G401 (cell line): ENCODE data around the gene ARMH3. TPM values are rescaled to one million over a fixed set of nuclear protein-coding genes. Genes with fewer than 3 reads are reported as not detected.

Experiments
- DNase-seq: peaks from one replicate; pipeline ENCODE4 v3.0.0-alpha.2; 2015; ENCODE audit warnings: low spot score
- in situ Hi-C: cut with HindIII; loops from 2 replicates; pipeline ENCODE4 v1.10.0; 2016; ENCODE audit warnings: low sequenced_read_pairs, mixed read lengths
- total RNA-seq: library from RNA; depleted of rRNA; stranded (reverse); fragments of >200 nt; shearing (Covaris generic); gene quantifications from 2 replicates; pipeline ENCODE4 v1.2.3, GENCODE V29; 2014

Gene ARMH3
- total RNA-seq, 1 experiment from 2014 or later: 15.3 TPM

GRCh38 chr10:101887775-101888174, 168.2 kb downstream of the ARMH3 start:
- no peak for DNase-seq
- in situ Hi-C loops: loop anchor here (25.0 kb wide), 1 partner anchor 125 kb away; no protein-coding TSS in a partner anchor

- no peak for DNase-seq
- in situ Hi-C loops: loop anchor here (25.0 kb wide), 1 partner anchor 126 kb away; no protein-coding TSS in a partner anchor
Observed at GRCh38 chr10:101886521-101887312, 169.3 kb downstream of the ARMH3 start.

GRCh38 chr10:101881036-101881774, 174.8 kb downstream of the ARMH3 start:
- in situ Hi-C loops: loop anchor here (25.0 kb wide), 1 partner anchor 131 kb away; no protein-coding TSS in a partner anchor
- no peak for DNase-seq

- no peak for DNase-seq
- in situ Hi-C loops: loop anchor here (25.0 kb wide), 1 partner anchor 132 kb away; no protein-coding TSS in a partner anchor
Observed at GRCh38 chr10:101880232-101880573, 175.8 kb downstream of the ARMH3 start.

- DNase-seq: no peak
- in situ Hi-C loops: loop anchor here (25.0 kb wide), 1 partner anchor 133 kb away; no protein-coding TSS in a partner anchor
Observed at GRCh38 chr10:101879456-101880231, 176.3 kb downstream of the ARMH3 start.

GRCh38 chr10:101878869-101879268, 177.1 kb downstream of the ARMH3 start:
- in situ Hi-C loops: loop anchor here (25.0 kb wide), 1 partner anchor 133 kb away; no protein-coding TSS in a partner anchor
- no peak for DNase-seq

- in situ Hi-C loops: loop anchor here (25.0 kb wide), 1 partner anchor 137 kb away; no protein-coding TSS in a partner anchor
- no peak for DNase-seq
Observed at GRCh38 chr10:101875068-101875688, 180.8 kb downstream of the ARMH3 start.

GRCh38 chr10:101874252-101874651, 181.7 kb downstream of the ARMH3 start:
- in situ Hi-C loops: no loop called here
- DNase-seq: no peak

GRCh38 chr10:101867931-101868330, 188.0 kb downstream of the ARMH3 start:
- no peak for DNase-seq
- in situ Hi-C loops: no loop called here

GRCh38 chr10:101859530-101859929, 196.4 kb downstream of the ARMH3 start:
- in situ Hi-C loops: no loop called here
- DNase-seq: no peak

GRCh38 chr10:101858723-101859500, 197.1 kb downstream of the ARMH3 start:
- in situ Hi-C loops: no loop called here
- no peak for DNase-seq

GRCh38 chr10:101857802-101858476, 198.0 kb downstream of the ARMH3 start:
- in situ Hi-C loops: no loop called here
- no peak for DNase-seq

- DNase-seq: no peak
- in situ Hi-C loops: no loop called here
Observed at GRCh38 chr10:101856626-101857025, 199.3 kb downstream of the ARMH3 start.

- in situ Hi-C loops: no loop called here
- peak; percentile 42 for DNase-seq
Observed at GRCh38 chr10:101851411-101852116, 204.4 kb downstream of the ARMH3 start.

- DNase-seq: no peak
- in situ Hi-C loops: no loop called here
Observed at GRCh38 chr10:101850749-101851148, 205.2 kb downstream of the ARMH3 start.

- in situ Hi-C loops: no loop called here
- DNase-seq: no peak
Observed at GRCh38 chr10:101848894-101849351, 207.1 kb downstream of the ARMH3 start.

GRCh38 chr10:101848408-101848807, 207.6 kb downstream of the ARMH3 start:
- DNase-seq: no peak
- in situ Hi-C loops: no loop called here
